WTC11 (cell line): ENCODE measurements around the gene AQP12B. TPM values are rescaled to one million over a fixed set of nuclear protein-coding genes. Genes with fewer than 3 reads are reported as not detected.

ENCODE experiments used
- ATAC-seq: fragments of 200-7000 bp; cut with Tn5 transposase; 2 replicates; pipeline ENCODE4 v1.10.0; 2021; ENCODE audit warnings: mild to moderate bottlenecking, moderate library complexity
- CTCF ChIA-PET: fragments of 300-600 bp; sonication (Branson Sonifier 250); formaldehyde crosslinking; loops from one replicate; lab custom pipeline; 2021; ENCODE audit warnings: antibody characterized with exemption; lab: Charles Lee
- POLR2A ChIA-PET: fragments of 350-600 bp; sonication (Branson Sonifier 250); formaldehyde crosslinking; loops from one replicate; lab custom pipeline; 2021; ENCODE audit warnings: antibody characterized with exemption; lab: Charles Lee
- DNase-seq: peaks from one replicate; pipeline ENCODE4 v3.0.0; 2021; ENCODE audit warnings: low spot score
- H3K27ac Mint-ChIP-seq: 2 replicates; pipeline ENCODE4 v1.8.0; 2021; ENCODE audit warnings: mixed read lengths
- H3K27me3 Mint-ChIP-seq: 2 replicates; pipeline ENCODE4 v1.8.0; 2021; ENCODE audit warnings: low read depth, mild to moderate bottlenecking, moderate library complexity, mixed read lengths
- H3K36me3 Mint-ChIP-seq: 2 replicates; pipeline ENCODE4 v1.8.0; 2021; ENCODE audit warnings: mixed read lengths
- H3K4me1 Mint-ChIP-seq: 2 replicates; pipeline ENCODE4 v1.8.0; 2022; ENCODE audit warnings: mixed read lengths
- H3K4me3 Mint-ChIP-seq: 2 replicates; pipeline ENCODE4 v1.8.0; 2021; ENCODE audit warnings: mild to moderate bottlenecking, moderate library complexity, mixed read lengths
- H3K9me3 Mint-ChIP-seq: 2 replicates; pipeline ENCODE4 v1.8.0; 2021; ENCODE audit warnings: mixed read lengths
- ATF6 ChIP-seq: sonication (generic); formaldehyde crosslinking; IDR thresholded peaks from 2 replicates; pipeline ENCODE4 v1.8.1; 2023; ENCODE audit warnings: mild to moderate bottlenecking, missing genetic modification reagents
- EMX1 ChIP-seq: fragments of 250-450 bp; sonication (Bioruptor Pico); IDR thresholded peaks from 2 replicates; pipeline ENCODE4 v1.8.0; 2021; ENCODE audit warnings: mild to moderate bottlenecking
- ESRRA ChIP-seq: sonication (generic); formaldehyde crosslinking; IDR thresholded peaks from 2 replicates; pipeline ENCODE4 v1.8.1; 2022; ENCODE audit warnings: mild to moderate bottlenecking, missing genetic modification reagents, borderline replicate concordance
- FOXK1 ChIP-seq: sonication (generic); formaldehyde crosslinking; IDR thresholded peaks from 2 replicates; pipeline ENCODE4 v1.8.0; 2022; ENCODE audit warnings: mild to moderate bottlenecking, moderate library complexity, missing genetic modification reagents
- FOXP4 ChIP-seq: sonication (generic); formaldehyde crosslinking; IDR thresholded peaks from 2 replicates; pipeline ENCODE4 v1.8.0; 2022; ENCODE audit warnings: mild to moderate bottlenecking, missing genetic modification reagents
- GTF2I ChIP-seq: fragments of 250-450 bp; sonication (Bioruptor Pico); conservative IDR thresholded peaks from 2 replicates; pipeline ENCODE4 v1.4.0; 2021; ENCODE audit warnings: mild to moderate bottlenecking
- JUN ChIP-seq: sonication (generic); formaldehyde crosslinking; IDR thresholded peaks from 2 replicates; pipeline ENCODE4 v1.8.0; 2023; ENCODE audit warnings: mild to moderate bottlenecking, missing genetic modification reagents
- KAT7 ChIP-seq: sonication (generic); formaldehyde crosslinking; IDR thresholded peaks from 2 replicates; pipeline ENCODE4 v1.8.1; 2023; ENCODE audit warnings: missing genetic modification reagents, mild to moderate bottlenecking, borderline replicate concordance
- MAX ChIP-seq: sonication (generic); formaldehyde crosslinking; IDR thresholded peaks from 2 replicates; pipeline ENCODE4 v1.8.0; 2022; ENCODE audit warnings: mild to moderate bottlenecking, missing genetic modification reagents
- RELA ChIP-seq: sonication (generic); formaldehyde crosslinking; IDR thresholded peaks from 2 replicates; pipeline ENCODE4 v1.8.1; 2022; ENCODE audit warnings: missing genetic modification reagents, mild to moderate bottlenecking, borderline replicate concordance
- SMAD3 ChIP-seq: sonication (generic); formaldehyde crosslinking; IDR thresholded peaks from 2 replicates; pipeline ENCODE4 v1.8.0; 2022; ENCODE audit warnings: missing genetic modification reagents, mild to moderate bottlenecking, borderline replicate concordance
- SMAD4 ChIP-seq: sonication (generic); formaldehyde crosslinking; IDR thresholded peaks from 2 replicates; pipeline ENCODE4 v1.8.0; 2022; ENCODE audit warnings: mild to moderate bottlenecking, missing genetic modification reagents
- SP1 ChIP-seq: sonication (generic); formaldehyde crosslinking; conservative IDR thresholded peaks from 2 replicates; pipeline ENCODE4 v1.8.1; 2022; ENCODE audit warnings: missing genetic modification reagents
- ZNF512 ChIP-seq: sonication (generic); formaldehyde crosslinking; IDR thresholded peaks from 2 replicates; pipeline ENCODE4 v1.8.1; 2022; ENCODE audit warnings: missing genetic modification reagents, borderline replicate concordance
- ZNF532 ChIP-seq: fragments of 250-450 bp; sonication (Bioruptor Pico); IDR thresholded peaks from 2 replicates; pipeline ENCODE4 v1.9.0; 2021; ENCODE audit warnings: mild to moderate bottlenecking, borderline replicate concordance
- ZNF671 ChIP-seq: fragments of 250-450 bp; sonication (Bioruptor Pico); IDR thresholded peaks from 2 replicates; pipeline ENCODE4 v1.8.0; 2021; ENCODE audit warnings: mild to moderate bottlenecking
- total RNA-seq: library from RNA; stranded (reverse); gene quantifications from 3 replicates; pipeline ENCODE4 v1.2.3, GENCODE V29; 2021
- TF ChIP-seq, protein P1 (sequence below): sonication (generic); formaldehyde crosslinking; IDR thresholded peaks from 2 replicates; pipeline ENCODE4 v1.8.1; 2023; ENCODE audit warnings: mild to moderate bottlenecking, missing genetic modification reagents, moderate library complexity
- TF ChIP-seq, protein P2 (sequence below): sonication (generic); formaldehyde crosslinking; IDR thresholded peaks from 2 replicates; pipeline ENCODE4 v1.8.1; 2023; ENCODE audit warnings: mild to moderate bottlenecking, missing genetic modification reagents

AQP12B gene
- total RNA-seq, 1 experiment from 2014 or later: not detected

GRCh38 chr2:240707821-240708220, 25.1 kb upstream of the AQP12B start:
- ChIA-PET POLR2A (no interaction called here), CTCF (interaction anchor here (0.9 to 1.3 kb wide), 3 partner anchors 111 to 193 kb away, joined by 3 read pairs; no protein-coding TSS in a partner anchor)
- no peak overlapping the region for H3K27ac Mint-ChIP-seq
- no peak overlapping the region for H3K4me3 Mint-ChIP-seq
- no peaks in the 10 kb centered on the region for H3K9me3 Mint-ChIP-seq
- no peaks in the 10 kb centered on the region for H3K4me1 Mint-ChIP-seq
- H3K36me3 Mint-ChIP-seq: no peaks in the 10 kb centered on the region
- no peak for TF ChIP-seq KAT7 (CRISPR knock-in tag)
- TF ChIP-seq, protein P1, sequence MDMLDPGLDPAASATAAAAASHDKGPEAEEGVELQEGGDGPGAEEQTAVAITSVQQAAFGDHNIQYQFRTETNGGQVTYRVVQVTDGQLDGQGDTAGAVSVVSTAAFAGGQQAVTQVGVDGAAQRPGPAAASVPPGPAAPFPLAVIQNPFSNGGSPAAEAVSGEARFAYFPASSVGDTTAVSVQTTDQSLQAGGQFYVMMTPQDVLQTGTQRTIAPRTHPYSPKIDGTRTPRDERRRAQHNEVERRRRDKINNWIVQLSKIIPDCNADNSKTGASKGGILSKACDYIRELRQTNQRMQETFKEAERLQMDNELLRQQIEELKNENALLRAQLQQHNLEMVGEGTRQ (CRISPR knock-in tag): no peak
- TF ChIP-seq ZNF512 (CRISPR knock-in tag): no peak
- TF ChIP-seq MAX: no peak
- no peak for TF ChIP-seq SMAD3 (CRISPR knock-in tag)
- no peak for TF ChIP-seq ESRRA (CRISPR knock-in tag)
- TF ChIP-seq JUN (CRISPR knock-in tag): no peak
- no peak for TF ChIP-seq ATF6 (CRISPR knock-in tag)
- TF ChIP-seq GTF2I (CRISPR knock-in tag): no peak
- TF ChIP-seq EMX1: no peak
- TF ChIP-seq SMAD4 (CRISPR knock-in tag): no peak
- TF ChIP-seq FOXK1 (CRISPR knock-in tag): no peak
- ATAC-seq (no peak), DNase-seq (no peak)
- no peaks in the 10 kb centered on the region for H3K27me3 Mint-ChIP-seq

GRCh38 chr2:240707043-240707756, 24.5 kb upstream of the AQP12B start:
- TF ChIP-seq, protein P2, sequence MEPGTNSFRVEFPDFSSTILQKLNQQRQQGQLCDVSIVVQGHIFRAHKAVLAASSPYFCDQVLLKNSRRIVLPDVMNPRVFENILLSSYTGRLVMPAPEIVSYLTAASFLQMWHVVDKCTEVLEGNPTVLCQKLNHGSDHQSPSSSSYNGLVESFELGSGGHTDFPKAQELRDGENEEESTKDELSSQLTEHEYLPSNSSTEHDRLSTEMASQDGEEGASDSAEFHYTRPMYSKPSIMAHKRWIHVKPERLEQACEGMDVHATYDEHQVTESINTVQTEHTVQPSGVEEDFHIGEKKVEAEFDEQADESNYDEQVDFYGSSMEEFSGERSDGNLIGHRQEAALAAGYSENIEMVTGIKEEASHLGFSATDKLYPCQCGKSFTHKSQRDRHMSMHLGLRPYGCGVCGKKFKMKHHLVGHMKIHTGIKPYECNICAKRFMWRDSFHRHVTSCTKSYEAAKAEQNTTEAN (CRISPR knock-in tag): no peak
- Mint-ChIP-seq H3K36me3 (no peaks in the 10 kb centered on the region), H3K27me3 (no peaks in the 10 kb centered on the region), H3K4me1 (no peaks in the 10 kb centered on the region), H3K9me3 (no peaks in the 10 kb centered on the region), H3K4me3 (no peak overlapping the region), H3K27ac (no peak overlapping the region)
- ChIA-PET CTCF (interaction anchor here (0.9 to 1.2 kb wide), 2 partner anchors 111 kb away, joined by 3 read pairs; no protein-coding TSS in a partner anchor), POLR2A (no interaction called here)
- DNase-seq (no peak), ATAC-seq (no peak)

- DNase-seq: no peak
- CTCF ChIA-PET: interaction anchor here (1.0 to 2.2 kb wide), 4 partner anchors 64 to 209 kb away, joined by 3 to 5 read pairs (median 4); no protein-coding TSS in a partner anchor
- Mint-ChIP-seq H3K36me3 (no peaks in the 10 kb centered on the region), H3K9me3 (no peaks in the 10 kb centered on the region), H3K4me1 (no peaks in the 10 kb centered on the region), H3K27ac (no peak overlapping the region), H3K27me3 (no peaks in the 10 kb centered on the region), H3K4me3 (no peak overlapping the region)
- POLR2A ChIA-PET: no interaction called here
- ATAC-seq: no peak
- no peak for TF ChIP-seq RELA (CRISPR knock-in tag)
- TF ChIP-seq GTF2I (CRISPR knock-in tag): no peak
- TF ChIP-seq FOXP4 (CRISPR knock-in tag): no peak
- TF ChIP-seq ZNF671 (CRISPR knock-in tag): no peak
- TF ChIP-seq SP1: no peak
- no peak for TF ChIP-seq ZNF532 (CRISPR knock-in tag)
Observed at GRCh38 chr2:240705204-240705791, 22.6 kb upstream of the AQP12B start.
